OCI-LY7 (cell line): ENCODE results near the gene ANKRD34A. TPM values are rescaled to one million over a fixed set of nuclear protein-coding genes. Genes with fewer than 3 reads are reported as not detected.

Experiments used
- BruUV-seq: library from RNA; stranded (reverse); fragments of 400-500 nt; replicated peaks from 2 replicates; lab custom pipeline; 2021; lab: Mats Ljungman, UMichigan
- CTCF ChIA-PET: fragments of 300-600 bp; sonication (Branson Sonifier 250); formaldehyde crosslinking; loops from one replicate; lab custom pipeline; 2022; ENCODE audit warnings: antibody characterized with exemption; ENCODE audit not compliant: unreplicated experiment; lab: Charles Lee
- POLR2A ChIA-PET: fragments of 300-600 bp; sonication (Branson Sonifier 250); formaldehyde crosslinking; loops from one replicate; lab custom pipeline; 2022; ENCODE audit warnings: antibody characterized with exemption; lab: Charles Lee
- DNase-seq: peaks from one replicate; pipeline ENCODE4 v3.0.0-alpha.2; 2015; ENCODE audit warnings: low spot score
- H2AFZ ChIP-seq: fragments of 200-600 bp; sonication (generic), shearing (Covaris generic); 2 replicates; pipeline ENCODE4 v1.6.1; 2014; ENCODE audit warnings: mild to moderate bottlenecking, antibody characterized with exemption, low read length, moderate library complexity
- H3K27ac ChIP-seq: fragments of 200-600 bp; sonication (generic); 2 replicates; pipeline ENCODE4 v1.5.1; 2014; ENCODE audit warnings: mixed run types, low read depth, mild to moderate bottlenecking, moderate library complexity, low read length, inconsistent platforms; ENCODE audit not compliant: poor library complexity, severe bottlenecking
- H3K36me3 ChIP-seq: fragments of 200-600 bp; sonication (generic); 2 replicates; pipeline ENCODE4 v1.6.1; 2014; ENCODE audit warnings: mild to moderate bottlenecking, antibody characterized with exemption, low read length, moderate library complexity, mixed read lengths; ENCODE audit not compliant: insufficient read depth
- H3K4me1 ChIP-seq: fragments of 200-600 bp; sonication (generic); 2 replicates; pipeline ENCODE4 v1.5.1; 2014; ENCODE audit warnings: mild to moderate bottlenecking, low read length; ENCODE audit not compliant: insufficient read depth, poor library complexity, severe bottlenecking
- H3K4me2 ChIP-seq: fragments of 200-600 bp; sonication (generic); 2 replicates; pipeline ENCODE4 v1.6.1; 2014; ENCODE audit warnings: mild to moderate bottlenecking, low read length
- H3K4me3 ChIP-seq: fragments of 200-600 bp; sonication (generic); 2 replicates; pipeline ENCODE4 v1.5.1; 2014; ENCODE audit warnings: mild to moderate bottlenecking, low read depth, low read length; ENCODE audit not compliant: poor library complexity, severe bottlenecking
- H3K79me2 ChIP-seq: fragments of 200-600 bp; sonication (generic); 2 replicates; pipeline ENCODE4 v1.6.1; 2016; ENCODE audit warnings: low read depth, mild to moderate bottlenecking, low read length, moderate library complexity, mixed read lengths; ENCODE audit not compliant: insufficient read depth
- H3K9me2 ChIP-seq: fragments of 200-600 bp; sonication (generic); 2 replicates; pipeline ENCODE4 v1.6.1; 2016; ENCODE audit warnings: mild to moderate bottlenecking, low read length, mixed read lengths; ENCODE audit not compliant: insufficient read depth
- H3K9me3 ChIP-seq: fragments of 200-600 bp; sonication (generic); 2 replicates; pipeline ENCODE4 v1.6.1; 2014; ENCODE audit warnings: mild to moderate bottlenecking, mixed run types, low read length, mixed read lengths
- H4K20me1 ChIP-seq: fragments of 200-600 bp; sonication (generic); 2 replicates; pipeline ENCODE4 v1.6.1; 2014; ENCODE audit warnings: mild to moderate bottlenecking, antibody characterized with exemption, low read length, moderate library complexity, mixed read lengths; ENCODE audit not compliant: insufficient read depth
- CTCF ChIP-seq: fragments of 200-600 bp; sonication (generic); conservative IDR thresholded peaks from 2 replicates; pipeline ENCODE4 v1.5.1; 2014; ENCODE audit warnings: mild to moderate bottlenecking, antibody characterized with exemption, low read length, moderate library complexity, mixed read lengths
- EZH2phosphoT487 ChIP-seq: fragments of 200-600 bp; sonication (generic); IDR thresholded peaks from 2 replicates; pipeline ENCODE4 v1.6.1; 2018; ENCODE audit warnings: low read depth, borderline replicate concordance, mild to moderate bottlenecking, mixed run types, antibody characterized with exemption, low read length, moderate library complexity, mixed read lengths
- intact Hi-C: fragments of 100-400 bp; cut with micrococcal nuclease; formaldehyde crosslinking; loops from one replicate; pipeline ENCODE4 v1.10.0; 2022; ENCODE audit not compliant: unreplicated experiment
- total RNA-seq, 2 experiments: library from RNA; depleted of rRNA in 1 of 2; stranded (reverse); fragments of >200 nt in 1 of 2; shearing (Covaris generic) in 1 of 2; gene quantifications; 2 replicates each; pipeline ENCODE4 v1.2.3, GENCODE V29; 2014 to 2022

ANKRD34A gene
- total RNA-seq, 2 experiments from 2014 or later: 1.9 to 4.8 TPM

GRCh38 chr1:145972580-145972979 is 8.2 kb upstream of the ANKRD34A start:
- Histone ChIP-seq H3K4me1 (peaks cover 7% of the 10 kb centered on the region), H2AFZ (no peak overlapping the region), H4K20me1 (no peaks in the 10 kb centered on the region), H3K36me3 (peaks cover 2% of the 10 kb centered on the region), H3K4me2 (no peak overlapping the region), H3K9me2 (no peaks in the 10 kb centered on the region), H3K4me3 (no peak overlapping the region), H3K27ac (no peak overlapping the region), H3K79me2 (no peaks in the 10 kb centered on the region), H3K9me3 (no peaks in the 10 kb centered on the region)
- no peak for DNase-seq
- no TSS peak for BruUV-seq
- ChIA-PET CTCF (no interaction called here), POLR2A (no interaction called here)
- TF ChIP-seq CTCF (no peak), EZH2phosphoT487 (no peak)
- intact Hi-C loops: no loop called here

GRCh38 chr1:145967288-145967687 is 2.9 kb upstream of the ANKRD34A start:
- peaks cover 6% of the 10 kb centered on the region; the same call in 1 of the 2 replicates for H3K79me2 ChIP-seq
- ChIA-PET POLR2A (interaction anchor here (0.7 to 5.5 kb wide), 3 partner anchors 10 to 109 kb away, joined by 4 to 58 read pairs (median 12); partner anchors contain the start of genes LIX1L and PIAS3), CTCF (no interaction called here)
- BruUV-seq: no TSS peak
- H2AFZ ChIP-seq: no peak overlapping the region
- H4K20me1 ChIP-seq: no peaks in the 10 kb centered on the region
- peaks cover 6% of the 10 kb centered on the region for H3K36me3 ChIP-seq
- no peak overlapping the region for H3K4me2 ChIP-seq
- no peak overlapping the region for H3K4me3 ChIP-seq
- intact Hi-C loops: no loop called here
- peaks cover 23% of the 10 kb centered on the region for H3K4me1 ChIP-seq
- TF ChIP-seq EZH2phosphoT487: no peak
- no peak for TF ChIP-seq CTCF
- no peak for DNase-seq
- H3K27ac ChIP-seq: no peak overlapping the region
- peaks cover 3% of the 10 kb centered on the region; the same call in 1 of the 2 replicates for H3K9me3 ChIP-seq
- no peaks in the 10 kb centered on the region for H3K9me2 ChIP-seq

- Histone ChIP-seq H3K9me3 (peaks cover 3% of the 10 kb centered on the region; the same call in 1 of the 2 replicates), H3K4me3 (peak overlapping the region; percentile 75), H3K36me3 (peaks cover 6% of the 10 kb centered on the region), H2AFZ (peak overlapping the region; percentile 84), H3K4me2 (peak overlapping the region; percentile 96), H3K79me2 (peaks cover 6% of the 10 kb centered on the region; the same call in 1 of the 2 replicates), H3K9me2 (no peaks in the 10 kb centered on the region), H3K4me1 (peaks cover 44% of the 10 kb centered on the region), H3K27ac (peak overlapping the region; percentile 36), H4K20me1 (no peaks in the 10 kb centered on the region)
- intact Hi-C loops: no loop called here
- CTCF ChIA-PET: interaction anchor here (0.6 to 1.1 kb wide), 3 partner anchors 33 to 120 kb away, joined by 3 read pairs; partner anchors contain the start of gene NUDT17
- DNase-seq: no peak
- POLR2A ChIA-PET: interaction anchor here (0.5 to 5.5 kb wide), 20 partner anchors 10 to 139 kb away, joined by 3 to 58 read pairs (median 4); partner anchors contain the start of genes PIAS3 and RBM8A
- BruUV-seq: no TSS peak
- TF ChIP-seq CTCF (no peak), EZH2phosphoT487 (no peak)
These were observed 857 bp upstream of the ANKRD34A start for GRCh38 chr1:145965119-145965744.
